Mesendoderm (in vitro differentiated cells): ENCODE data around the gene TRAK1.

Source experiments
- DNase-seq: peaks from one replicate; pipeline ENCODE4 v3.0.0; 2013
- H2AK5ac ChIP-seq: 2 replicates; pipeline ENCODE4 v1.6.1; 2013; ENCODE audit warnings: low read length, inconsistent platforms
- H2BK120ac ChIP-seq: 2 replicates; pipeline ENCODE4 v1.6.1; 2013; ENCODE audit warnings: low read depth, mild to moderate bottlenecking, low read length, moderate library complexity, mixed read lengths
- H2BK15ac ChIP-seq: replicated peaks from 2 replicates; pipeline ENCODE4 v1.6.1; 2013; ENCODE audit warnings: low read depth, mild to moderate bottlenecking, moderate library complexity
- H2BK5ac ChIP-seq: 2 replicates; pipeline ENCODE4 v1.6.1; 2013; ENCODE audit warnings: low read length, inconsistent platforms
- H3K18ac ChIP-seq: 2 replicates; pipeline ENCODE4 v1.6.1; 2013; ENCODE audit warnings: mild to moderate bottlenecking, low read length, mixed read lengths
- H3K23ac ChIP-seq: one replicate; pipeline ENCODE4 v1.6.1; 2013; ENCODE audit warnings: low read length
- H3K27ac ChIP-seq: 2 replicates; pipeline ENCODE4 v1.5.1; 2013; ENCODE audit warnings: low read depth, mild to moderate bottlenecking, inconsistent platforms, low read length, moderate library complexity
- H3K27me3 ChIP-seq: 2 replicates; pipeline ENCODE4 v1.6.1; 2013; ENCODE audit warnings: low read length, control low read depth, mild to moderate bottlenecking, inconsistent platforms; ENCODE audit not compliant: insufficient read depth, poor library complexity
- H3K36me3 ChIP-seq: 2 replicates; pipeline ENCODE4 v1.6.1; 2013; ENCODE audit warnings: low read length, inconsistent platforms; ENCODE audit not compliant: control insufficient read depth, insufficient read depth
- H3K4ac ChIP-seq: one replicate; pipeline ENCODE4 v1.6.1; 2013; ENCODE audit warnings: low read depth, mild to moderate bottlenecking, low read length, moderate library complexity
- H3K4me1 ChIP-seq: 2 replicates; pipeline ENCODE4 v1.6.1; 2013; ENCODE audit warnings: low read depth, low read length, inconsistent platforms; ENCODE audit not compliant: control insufficient read depth
- H3K4me2 ChIP-seq: 2 replicates; pipeline ENCODE4 v1.6.1; 2013; ENCODE audit warnings: low read length
- H3K4me3 ChIP-seq: 2 replicates; pipeline ENCODE4 v1.5.1; 2013; ENCODE audit warnings: mild to moderate bottlenecking, low read length
- H3K56ac ChIP-seq: one replicate; pipeline ENCODE4 v1.6.1; 2013; ENCODE audit warnings: low read length
- H3K79me1 ChIP-seq: 2 replicates; pipeline ENCODE4 v1.6.1; 2013; ENCODE audit warnings: low read length, inconsistent platforms
- H3K79me2 ChIP-seq: 2 replicates; pipeline ENCODE4 v1.6.1; 2013; ENCODE audit warnings: mild to moderate bottlenecking, low read length; ENCODE audit not compliant: control insufficient read depth, insufficient read depth
- H3K9ac ChIP-seq: 2 replicates; pipeline ENCODE4 v1.6.1; 2013; ENCODE audit warnings: low read length, inconsistent platforms
- H4K5ac ChIP-seq: one replicate; pipeline ENCODE4 v1.6.1; 2013; ENCODE audit warnings: low read length
- H4K8ac ChIP-seq: one replicate; pipeline ENCODE4 v1.6.1; 2013; ENCODE audit warnings: low read depth, mild to moderate bottlenecking, control low read depth, low read length, moderate library complexity
- WGBS: extraction: QIAGEN DNeasy Blood & Tissue Kit; methylation state at CpG from one replicate; pipeline ENCODE4 v1.1.7; 2013; ENCODE audit warnings: low lambda C conversion rate, missing lambda C conversion rate; ENCODE audit not compliant: insufficient coverage; ENCODE audit errors: extremely low coverage; 5-methylcytosine and 5-hydroxymethylcytosine counted together

TRAK1 gene

GRCh38 chr3:42159147-42159546 is 68.0 kb downstream of the TRAK1 start:
- H3K18ac ChIP-seq: no peak overlapping the region
- no peak overlapping the region for H3K9ac ChIP-seq
- WGBS: no CpG with 5 or more reads among the region's 8 CpGs
- peaks cover 8% of the 10 kb centered on the region for H3K79me1 ChIP-seq
- H3K23ac ChIP-seq: no peak overlapping the region
- H2BK5ac ChIP-seq: no peak overlapping the region
- DNase-seq: no peak
- peaks cover 14% of the 10 kb centered on the region for H3K79me2 ChIP-seq
- H4K5ac ChIP-seq: no peak overlapping the region
- no peak overlapping the region for H2BK120ac ChIP-seq
- no peak overlapping the region for H3K4ac ChIP-seq
- H3K4me1 ChIP-seq: peaks cover 4% of the 10 kb centered on the region
- no peaks in the 10 kb centered on the region for H3K36me3 ChIP-seq
- no peak overlapping the region for H2BK15ac ChIP-seq
- no peak overlapping the region for H3K4me3 ChIP-seq
- H2AK5ac ChIP-seq: no peak overlapping the region
- H4K8ac ChIP-seq: no peak overlapping the region
- no peaks in the 10 kb centered on the region for H3K27me3 ChIP-seq
- no peak overlapping the region for H3K4me2 ChIP-seq
- H3K27ac ChIP-seq: no peak overlapping the region
- H3K56ac ChIP-seq: peak overlapping the region; percentile 38

GRCh38 chr3:42159706-42160472 is 68.7 kb downstream of the TRAK1 start:
- peaks cover 14% of the 10 kb centered on the region for H3K79me2 ChIP-seq
- H4K5ac ChIP-seq: no peak overlapping the region
- H3K79me1 ChIP-seq: peaks cover 8% of the 10 kb centered on the region
- H3K23ac ChIP-seq: no peak overlapping the region
- no CpG with 5 or more reads among the region's 16 CpGs for WGBS
- no peak overlapping the region for H4K8ac ChIP-seq
- peaks cover 4% of the 10 kb centered on the region for H3K4me1 ChIP-seq
- H2AK5ac ChIP-seq: no peak overlapping the region
- peak overlapping the region; percentile 65 for H3K27ac ChIP-seq
- H3K4ac ChIP-seq: no peak overlapping the region
- peak overlapping the region; percentile 31 for H2BK5ac ChIP-seq
- H3K4me2 ChIP-seq: peak overlapping the region; percentile 70
- H3K36me3 ChIP-seq: no peaks in the 10 kb centered on the region
- H3K56ac ChIP-seq: peak overlapping the region; percentile 85
- H3K18ac ChIP-seq: no peak overlapping the region
- H3K9ac ChIP-seq: peak overlapping the region; percentile 64
- H3K4me3 ChIP-seq: peak overlapping the region; percentile 47
- no peaks in the 10 kb centered on the region for H3K27me3 ChIP-seq
- H2BK120ac ChIP-seq: no peak overlapping the region
- DNase-seq: peak; percentile 98
- no peak overlapping the region for H2BK15ac ChIP-seq

GRCh38 chr3:42161050-42161935 is 70.1 kb downstream of the TRAK1 start:
- no peaks in the 10 kb centered on the region for H3K36me3 ChIP-seq
- H4K5ac ChIP-seq: no peak overlapping the region
- WGBS: no CpG with 5 or more reads among the region's 6 CpGs
- H3K23ac ChIP-seq: no peak overlapping the region
- no peak overlapping the region for H2BK5ac ChIP-seq
- no peak overlapping the region for H3K27ac ChIP-seq
- no peak for DNase-seq
- H3K79me1 ChIP-seq: peaks cover 17% of the 10 kb centered on the region
- H3K9ac ChIP-seq: peak overlapping the region; percentile 29
- H3K56ac ChIP-seq: peak overlapping the region; percentile 70
- H2BK120ac ChIP-seq: no peak overlapping the region
- peaks cover 4% of the 10 kb centered on the region for H3K4me1 ChIP-seq
- H3K4me2 ChIP-seq: no peak overlapping the region
- no peak overlapping the region for H3K4me3 ChIP-seq
- no peak overlapping the region for H3K18ac ChIP-seq
- H3K79me2 ChIP-seq: peaks cover 19% of the 10 kb centered on the region
- H2BK15ac ChIP-seq: no peak overlapping the region
- no peak overlapping the region for H4K8ac ChIP-seq
- H3K4ac ChIP-seq: no peak overlapping the region
- no peaks in the 10 kb centered on the region for H3K27me3 ChIP-seq
- H2AK5ac ChIP-seq: no peak overlapping the region

DNA sequence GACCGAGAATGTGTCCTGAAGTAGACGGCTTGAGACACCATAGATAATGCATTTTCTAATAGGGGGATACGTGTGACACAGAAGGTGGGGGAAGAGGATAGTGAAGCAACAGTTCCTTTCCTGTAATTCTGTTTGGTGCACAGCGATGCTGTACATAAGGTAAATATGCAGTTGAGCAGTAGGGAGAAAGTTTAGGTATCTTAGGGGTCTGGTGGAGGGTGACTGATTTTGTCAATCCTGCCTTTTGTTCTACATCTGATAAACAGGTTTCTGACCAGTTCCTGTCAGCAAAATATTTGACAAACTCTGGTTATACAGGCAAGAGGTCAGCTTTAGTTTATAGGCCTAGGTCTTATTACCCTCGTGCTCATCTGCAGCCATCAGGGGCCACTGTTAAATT is 71.3 kb downstream of the TRAK1 start:
- no peak overlapping the region for H3K18ac ChIP-seq
- no peak overlapping the region for H4K5ac ChIP-seq
- H3K4me1 ChIP-seq: peaks cover 4% of the 10 kb centered on the region
- peaks cover 25% of the 10 kb centered on the region for H3K79me1 ChIP-seq
- no peak overlapping the region for H2BK5ac ChIP-seq
- no peak overlapping the region for H3K27ac ChIP-seq
- no peaks in the 10 kb centered on the region for H3K36me3 ChIP-seq
- no peak overlapping the region for H2AK5ac ChIP-seq
- H3K56ac ChIP-seq: no peak overlapping the region
- no peak overlapping the region for H2BK120ac ChIP-seq
- H3K4me2 ChIP-seq: no peak overlapping the region
- no peaks in the 10 kb centered on the region for H3K27me3 ChIP-seq
- no peak overlapping the region for H3K23ac ChIP-seq
- peak overlapping the region; percentile 24 for H3K9ac ChIP-seq
- H3K4ac ChIP-seq: no peak overlapping the region
- H3K4me3 ChIP-seq: no peak overlapping the region
- peaks cover 22% of the 10 kb centered on the region for H3K79me2 ChIP-seq
- H4K8ac ChIP-seq: no peak overlapping the region
- no peak for DNase-seq
- no CpG with 5 or more reads among the region's 5 CpGs for WGBS
- H2BK15ac ChIP-seq: no peak overlapping the region

- no peak overlapping the region for H3K9ac ChIP-seq
Observed at GRCh38 chr3:42163622-42164244, 72.6 kb downstream of the TRAK1 start.

More at GRCh38 chr3:42163622-42164244, 72.6 kb downstream of the TRAK1 start:
- peaks cover 4% of the 10 kb centered on the region for H3K4me1 ChIP-seq
- no peak overlapping the region for H3K4me2 ChIP-seq
- H3K23ac ChIP-seq: no peak overlapping the region
- H2AK5ac ChIP-seq: no peak overlapping the region
- H3K27me3 ChIP-seq: no peaks in the 10 kb centered on the region
- H3K79me1 ChIP-seq: peaks cover 25% of the 10 kb centered on the region
- no peak overlapping the region for H3K18ac ChIP-seq
- H3K4me3 ChIP-seq: no peak overlapping the region
- peaks cover 22% of the 10 kb centered on the region for H3K79me2 ChIP-seq
- no peak overlapping the region for H3K27ac ChIP-seq
- no CpG with 5 or more reads among the region's 5 CpGs for WGBS
- no peak for DNase-seq
- H4K5ac ChIP-seq: no peak overlapping the region
- no peaks in the 10 kb centered on the region for H3K36me3 ChIP-seq
- no peak overlapping the region for H3K4ac ChIP-seq
- no peak overlapping the region for H3K56ac ChIP-seq
- no peak overlapping the region for H2BK15ac ChIP-seq
- no peak overlapping the region for H2BK5ac ChIP-seq
- no peak overlapping the region for H2BK120ac ChIP-seq
- H4K8ac ChIP-seq: no peak overlapping the region
